AG04449 (cell line): ENCODE results near the gene AQP12A.

Experiments used
- CTCF ChIA-PET: fragments of 350-600 bp; formaldehyde crosslinking; extraction: SDS; loops from one replicate; lab custom pipeline; 2021; ENCODE audit warnings: antibody characterized with exemption; lab: Yijun Ruan, JAX
- POLR2A ChIA-PET: fragments of 400-600, 350-600 bp; formaldehyde crosslinking; extraction: SDS; loops from one replicate; lab custom pipeline; 2020; ENCODE audit warnings: antibody characterized with exemption, inconsistent platforms; lab: Yijun Ruan, JAX
- DNase-seq: peaks from one replicate; pipeline ENCODE4 v3.0.0-alpha.2; 2010; ENCODE audit warnings: low read depth, low spot score
- H3K4me3 ChIP-seq: 2 replicates; pipeline ENCODE4 v1.5.1; 2011; ENCODE audit warnings: low read depth, mild to moderate bottlenecking, control low read depth, low read length
- CTCF ChIP-seq: IDR thresholded peaks from one replicate; pipeline ENCODE4 v1.5.1; 2011; ENCODE audit warnings: mild to moderate bottlenecking, moderate library complexity, low read length, control low read depth, inconsistent platforms; ENCODE audit not compliant: insufficient read depth; ENCODE audit errors: missing control alignments

AQP12A gene

DNA sequence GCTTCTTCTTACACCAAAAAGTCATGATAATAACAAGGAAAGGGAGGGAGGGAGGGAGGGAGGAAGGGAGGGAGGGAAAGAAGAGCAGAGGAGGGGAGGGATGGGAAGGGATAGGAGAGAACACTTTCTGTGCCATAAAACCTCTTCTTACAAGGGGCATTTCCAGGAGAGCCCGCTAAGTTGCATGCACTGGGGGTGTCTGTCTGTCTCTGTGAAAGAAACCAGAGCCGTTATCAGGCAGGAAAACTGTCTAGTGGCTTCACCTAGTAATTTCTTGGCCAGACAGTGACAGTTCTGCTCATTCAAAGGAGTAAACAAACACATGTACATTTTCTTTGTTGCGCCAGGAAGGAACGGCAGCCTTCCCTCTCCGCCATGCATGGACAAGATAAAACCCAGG, 45.8 kb downstream of the AQP12A start:
- CTCF ChIA-PET = no interaction called here
- DNase-seq = no peak
- no peak overlapping the region for H3K4me3 ChIP-seq
- TF ChIP-seq CTCF = no peak
- POLR2A ChIA-PET = no interaction called here

- POLR2A ChIA-PET = no interaction called here
- H3K4me3 ChIP-seq = no peak overlapping the region
- CTCF ChIA-PET = no interaction called here
- DNase-seq = no peak
- TF ChIP-seq CTCF = no peak
Observed at GRCh38 chr2:240737958-240738357, 46.3 kb downstream of the AQP12A start.

DNA sequence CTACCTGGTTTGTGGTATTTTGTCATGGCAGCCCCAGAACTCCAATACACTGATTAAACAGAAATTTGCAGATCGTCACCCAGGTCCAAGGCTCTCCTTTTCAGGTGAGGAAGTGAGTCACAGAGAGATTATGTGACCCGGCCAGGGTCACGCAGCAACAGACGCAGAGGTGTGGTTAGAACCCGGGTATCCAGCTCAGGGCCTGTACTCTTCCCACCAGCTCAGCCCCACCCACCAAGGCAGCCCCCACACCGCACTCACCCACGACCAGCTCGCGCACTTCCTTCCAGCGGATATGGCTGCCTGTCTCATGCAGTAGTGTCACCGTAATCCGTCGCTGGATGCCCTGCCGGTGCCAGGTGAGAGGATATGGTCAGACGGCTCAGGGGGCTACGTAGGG, 48.1 kb downstream of the AQP12A start:
- TF ChIP-seq CTCF = no peak
- POLR2A ChIA-PET = no interaction called here
- H3K4me3 ChIP-seq = no peak overlapping the region
- CTCF ChIA-PET = no interaction called here
- no peak for DNase-seq

GRCh38 chr2:240741091-240741490, 49.4 kb downstream of the AQP12A start:
- POLR2A ChIA-PET = no interaction called here
- CTCF ChIA-PET = interaction anchor here (1.3 kb wide), 1 partner anchor 26 kb away, joined by 3 read pairs; no protein-coding TSS in a partner anchor

DNA sequence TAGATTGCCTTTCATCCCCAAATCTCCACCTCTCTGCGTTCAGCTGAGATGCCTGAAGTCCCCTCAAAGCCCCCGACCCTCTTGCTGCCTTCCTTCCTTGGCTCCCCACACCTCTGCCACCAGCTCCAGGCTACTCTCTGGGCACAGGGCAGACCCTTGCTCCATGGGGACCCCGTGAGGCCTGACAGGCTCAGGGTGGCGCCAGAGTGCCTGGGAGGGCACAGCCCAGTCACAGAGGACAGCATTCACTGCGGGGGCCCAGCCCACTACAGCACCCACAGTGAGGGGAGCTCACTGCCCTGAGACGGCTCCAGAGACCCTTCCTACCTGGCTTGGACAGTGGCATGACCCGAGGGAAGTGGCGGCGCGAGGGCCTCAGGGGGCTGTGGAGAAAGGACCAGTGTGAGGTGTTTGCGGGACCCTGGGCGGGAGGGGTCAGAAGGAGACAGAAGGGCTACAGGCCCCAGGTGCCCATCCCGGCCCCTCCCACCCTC, 51.0 kb downstream of the AQP12A start:
- H3K4me3 ChIP-seq = no peak overlapping the region
- no peak for DNase-seq
- TF ChIP-seq CTCF = no peak
- ChIA-PET CTCF (no interaction called here), POLR2A (no interaction called here)

More at GRCh38 chr2:240741091-240741490, 49.4 kb downstream of the AQP12A start:
- TF ChIP-seq CTCF = no peak
- H3K4me3 ChIP-seq = no peak overlapping the region
- DNase-seq = no peak

GRCh38 chr2:240745456-240745855, 53.8 kb downstream of the AQP12A start:
- DNase-seq = no peak
- no peak for TF ChIP-seq CTCF
- ChIA-PET CTCF (no interaction called here), POLR2A (no interaction called here)
- H3K4me3 ChIP-seq = no peak overlapping the region
